ENCODE results near the gene TSGA10.
"Not testable (repeated sequence)": the region's sequence is repeated elsewhere in the genome, so short reads cannot be mapped to it uniquely, and the experiment has no call there.

Gene TSGA10

DNA sequence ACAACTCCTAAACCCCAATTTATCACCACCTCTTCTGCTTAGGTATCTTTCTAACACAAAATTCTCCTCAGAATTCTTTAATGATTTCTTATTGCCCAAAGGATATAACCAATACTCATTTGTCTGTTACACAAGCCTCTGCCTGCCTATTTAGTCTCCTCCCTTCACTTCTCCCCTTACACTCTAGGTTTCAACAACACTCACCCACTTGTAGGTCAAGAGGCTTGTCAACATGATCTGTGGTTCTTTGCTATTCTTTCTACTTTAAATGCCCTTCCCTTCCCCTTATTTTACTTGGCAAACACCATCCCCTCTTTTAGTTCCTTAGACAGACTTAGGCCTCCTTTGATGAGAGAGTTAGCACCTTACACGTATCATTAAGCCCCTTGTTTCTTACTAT, 82.2 kb downstream of the TSGA10 start:
- DNase-seq (ENCODE audit: low read depth in 2 of 2): no peak

DNA sequence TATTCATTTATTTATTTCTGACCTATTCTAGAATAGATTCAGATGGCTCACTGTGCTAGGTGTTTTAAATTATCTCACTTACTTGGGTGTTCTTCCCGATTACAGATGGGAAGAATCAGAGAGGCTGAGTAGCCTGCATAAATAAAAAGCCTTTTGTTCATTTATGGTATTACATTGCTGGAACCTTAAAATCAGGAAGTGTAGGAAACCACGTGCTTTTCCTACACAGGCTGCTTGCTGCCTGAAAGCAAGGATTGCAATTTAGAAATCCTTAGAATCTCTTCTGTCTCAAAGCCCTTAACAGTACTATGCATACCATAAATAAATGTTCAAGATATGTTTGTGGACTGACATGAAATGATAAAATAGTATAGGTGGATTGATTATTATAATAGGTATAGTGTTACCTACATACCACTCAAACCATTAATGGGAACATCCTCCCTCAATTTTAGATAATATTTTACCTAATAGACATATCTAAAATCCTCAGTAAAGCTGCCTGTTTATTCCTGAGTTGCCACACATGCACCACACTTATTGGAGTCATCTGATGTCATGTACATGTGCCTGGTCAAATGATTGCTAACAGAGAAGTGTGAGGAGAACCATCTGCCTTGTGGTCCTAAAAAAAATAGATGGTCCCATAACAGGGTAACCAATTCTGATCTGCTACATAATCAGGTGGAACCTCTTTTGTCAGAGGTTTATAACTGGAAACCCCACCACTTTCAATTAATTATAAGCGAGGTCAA, 86.7 kb downstream of the TSGA10 start:
- no peak for DNase-seq (ENCODE audit: low read depth in 2 of 2)

DNA sequence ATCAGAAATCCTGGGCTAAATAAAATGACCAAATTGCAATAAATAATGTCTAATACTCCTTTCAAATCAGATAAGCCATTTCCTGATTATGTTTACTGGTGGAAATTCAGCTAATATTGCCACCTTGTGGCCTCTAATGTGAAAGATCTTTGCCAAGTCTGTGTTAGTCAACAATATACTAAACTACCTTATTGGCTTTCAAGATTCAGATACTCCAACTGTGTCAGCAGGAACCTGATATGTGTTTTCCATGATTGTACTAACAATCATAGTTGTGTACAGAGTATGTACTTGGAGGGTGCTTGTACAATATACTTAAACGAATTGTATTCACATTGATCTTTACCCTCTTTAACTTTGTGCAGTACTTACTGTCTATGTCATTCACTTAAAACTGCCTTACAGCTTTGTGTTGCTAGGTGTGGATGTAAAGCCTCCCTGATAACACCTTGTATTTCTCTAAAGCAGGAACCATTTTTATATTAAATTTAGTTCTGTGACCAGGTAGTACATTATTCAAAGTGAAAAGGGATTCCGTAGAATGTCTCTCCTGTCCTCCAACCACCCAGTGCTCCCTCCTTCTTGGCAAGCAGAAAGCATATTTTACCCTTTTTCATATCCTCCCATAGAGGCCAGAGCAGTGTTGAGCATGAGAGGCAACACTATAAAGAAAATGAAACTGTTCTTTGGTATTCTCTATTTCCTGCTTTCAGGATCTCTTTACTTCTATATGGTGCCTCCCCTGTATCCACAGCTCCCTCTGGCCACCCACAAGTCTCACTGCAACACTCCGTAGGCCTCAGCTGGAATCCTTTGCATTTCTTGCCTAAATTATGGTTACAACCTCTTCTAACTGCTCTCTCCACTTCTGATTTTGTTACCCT, 88.4 kb downstream of the TSGA10 start:
- no peak for DNase-seq (ENCODE audit: low read depth in 2 of 2)

DNA sequence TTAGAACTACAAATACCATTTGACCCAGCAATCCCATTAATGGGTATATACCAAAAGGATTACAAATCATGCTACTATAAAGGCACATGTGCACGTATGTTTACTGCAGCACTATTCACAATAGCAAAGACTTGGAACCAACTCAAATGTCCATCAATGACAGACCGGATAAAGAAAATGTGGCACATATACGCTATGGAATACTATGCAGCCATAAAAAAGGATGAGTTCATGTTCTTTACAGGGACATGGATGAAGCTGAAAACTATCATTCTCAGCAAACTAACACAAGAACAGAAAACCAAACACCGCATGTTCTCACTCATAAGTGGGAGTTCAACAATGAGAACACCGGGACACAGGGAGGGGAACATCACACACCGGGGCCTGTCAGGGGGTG, 105.6 kb downstream of the TSGA10 start:
- DNase-seq (ENCODE audit: low read depth in 2 of 2): not testable (repeated sequence)

DNA sequence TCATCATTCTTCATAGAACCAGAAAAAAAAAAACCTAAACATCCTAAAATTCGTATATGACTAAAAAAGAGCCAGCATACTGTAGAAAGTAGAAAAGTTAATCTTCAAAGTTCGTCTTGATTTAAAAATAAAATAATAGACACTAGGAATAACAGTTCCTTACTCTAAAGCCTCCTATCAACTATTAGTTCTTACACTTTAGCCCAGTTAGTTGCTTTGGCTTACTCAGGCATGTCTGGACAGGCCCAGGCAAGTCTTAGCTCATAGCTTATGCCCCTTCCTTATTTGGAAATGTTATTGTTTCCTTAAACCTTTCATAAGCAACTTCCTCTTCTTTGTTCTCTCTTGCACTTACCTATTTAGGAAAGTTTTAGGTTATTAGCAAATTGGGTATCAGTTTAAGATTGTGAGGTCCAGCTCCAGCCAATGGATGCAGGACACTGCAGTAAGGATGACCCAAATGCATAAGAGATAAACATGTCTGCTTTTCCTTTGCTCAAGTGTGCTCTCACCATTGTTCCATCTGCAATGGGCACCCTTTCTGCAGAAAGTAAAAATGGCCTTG, 113.9 kb downstream of the TSGA10 start:
- not testable (repeated sequence) for DNase-seq (ENCODE audit: low read depth in 2 of 2)

DNA sequence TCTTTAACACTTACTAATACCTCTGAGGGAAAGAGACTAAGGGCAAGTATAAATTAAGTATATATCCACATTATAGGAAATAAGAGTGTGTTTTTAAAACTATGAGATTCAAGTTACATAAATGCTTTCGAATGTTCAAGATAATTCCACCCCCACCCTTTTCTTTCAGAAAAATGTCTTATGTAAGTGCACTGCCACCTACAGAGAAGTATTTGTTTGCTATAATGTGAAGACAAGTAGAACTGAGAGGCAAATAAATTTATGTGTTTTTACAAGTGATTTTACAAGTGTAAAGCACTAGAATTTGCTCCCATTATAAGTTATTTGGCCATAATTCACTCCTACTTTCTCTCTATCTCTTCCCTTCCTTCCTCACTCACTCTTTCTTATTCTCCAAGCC, 118.8 kb downstream of the TSGA10 start:
- no peak for DNase-seq (ENCODE audit: low read depth in 2 of 2)

DNA sequence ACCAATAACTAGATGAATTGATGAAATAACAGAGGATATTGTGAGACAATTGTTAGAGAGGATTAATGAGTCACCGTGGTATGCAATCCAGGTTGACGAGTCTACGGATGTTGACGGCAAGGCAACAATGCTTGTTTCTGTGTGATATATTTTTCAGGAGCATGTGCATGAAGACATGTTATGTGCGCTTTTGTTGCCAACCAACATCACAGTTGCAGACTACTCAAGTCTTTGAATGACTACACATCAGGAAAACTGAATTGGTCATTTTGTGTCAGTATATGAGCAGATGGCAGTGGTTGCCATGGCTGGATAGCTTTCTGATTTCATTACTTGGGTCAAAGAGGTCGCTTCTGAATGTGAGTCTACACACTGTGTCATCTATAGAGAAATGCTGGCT, 122.0 kb downstream of the TSGA10 start:
- DNase-seq (ENCODE audit: low read depth in 2 of 2): no peak

DNA sequence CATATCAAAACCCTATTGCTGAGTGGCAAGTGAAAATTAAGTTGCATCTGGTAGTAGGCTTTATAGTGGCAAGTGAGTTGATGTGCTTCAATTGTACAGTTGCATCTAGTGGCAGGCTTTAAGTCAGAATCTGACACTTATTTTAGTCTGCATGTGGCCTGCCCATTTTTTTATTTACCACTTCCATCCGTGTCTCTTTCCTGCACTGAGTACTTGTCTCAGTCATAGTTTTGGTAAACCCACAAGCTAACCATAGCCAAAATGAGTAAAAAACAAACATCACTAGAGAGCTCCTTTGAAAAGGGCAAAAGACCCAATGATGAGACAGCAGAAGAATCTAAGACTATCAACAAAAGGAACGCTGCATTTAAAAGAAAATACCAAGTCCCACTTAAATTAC, 122.7 kb downstream of the TSGA10 start:
- no peak for DNase-seq (ENCODE audit: low read depth in 2 of 2)

DNA sequence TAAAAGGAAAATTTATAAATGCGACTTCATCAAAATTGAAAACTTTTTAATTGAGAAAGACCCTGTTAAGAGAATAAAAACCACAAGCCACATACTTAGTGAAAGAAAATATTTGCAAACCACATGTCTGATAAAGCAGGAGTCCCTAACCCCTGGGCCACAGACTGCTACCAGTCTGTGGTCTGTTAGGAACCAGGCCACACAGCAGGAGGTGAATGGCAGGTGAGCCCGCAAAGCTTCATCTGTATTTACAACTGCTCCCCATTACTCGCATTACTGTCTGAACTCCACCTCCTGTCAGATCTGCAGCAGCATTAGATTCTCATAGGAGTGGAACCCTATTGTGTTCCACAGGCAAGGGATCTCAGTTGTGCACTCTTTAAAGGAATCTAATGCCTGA, 123.3 kb downstream of the TSGA10 start:
- no peak for DNase-seq (ENCODE audit: low read depth in 2 of 2)

DNA sequence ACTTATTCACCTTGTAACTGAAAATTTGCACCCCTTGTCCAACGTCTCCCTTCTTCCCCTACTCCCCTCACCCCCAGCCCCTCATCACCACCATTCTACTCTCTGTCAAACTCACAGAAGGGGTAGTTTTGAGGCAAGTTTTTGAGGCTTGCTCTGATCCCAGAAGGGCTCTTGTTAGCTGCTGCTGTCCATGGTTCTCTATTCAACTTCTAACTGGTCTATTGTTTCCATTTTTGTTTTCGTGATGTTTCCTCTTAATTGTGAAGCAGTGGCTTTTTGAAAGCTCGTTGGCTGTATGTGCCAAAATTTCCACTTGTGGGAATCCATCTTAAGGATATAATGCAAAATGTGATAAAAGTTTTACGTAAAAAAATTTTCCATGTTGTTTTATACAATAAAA, 126.2 kb downstream of the TSGA10 start:
- DNase-seq (ENCODE audit: low read depth in 2 of 2): no peak

DNA sequence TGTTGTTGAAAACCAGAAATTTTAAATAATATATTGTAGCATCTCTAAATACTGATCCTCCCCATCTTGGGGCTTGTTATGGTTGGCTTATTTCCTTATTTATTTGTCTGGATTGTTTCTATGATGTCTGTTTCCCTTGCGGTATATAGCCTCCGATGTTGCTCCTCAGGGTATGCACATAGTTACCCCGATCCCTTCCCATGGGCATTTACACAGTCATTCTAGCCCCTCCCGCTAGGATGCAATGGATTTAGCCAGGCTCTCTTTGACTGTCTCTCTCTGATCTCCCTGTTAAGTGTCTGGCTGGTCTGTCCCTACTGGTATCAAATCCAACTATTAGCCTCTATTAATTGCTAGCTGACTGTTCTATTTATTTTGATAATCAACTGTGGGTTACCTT, 126.9 kb downstream of the TSGA10 start:
- no peak for DNase-seq (ENCODE audit: low read depth in 2 of 2)

DNA sequence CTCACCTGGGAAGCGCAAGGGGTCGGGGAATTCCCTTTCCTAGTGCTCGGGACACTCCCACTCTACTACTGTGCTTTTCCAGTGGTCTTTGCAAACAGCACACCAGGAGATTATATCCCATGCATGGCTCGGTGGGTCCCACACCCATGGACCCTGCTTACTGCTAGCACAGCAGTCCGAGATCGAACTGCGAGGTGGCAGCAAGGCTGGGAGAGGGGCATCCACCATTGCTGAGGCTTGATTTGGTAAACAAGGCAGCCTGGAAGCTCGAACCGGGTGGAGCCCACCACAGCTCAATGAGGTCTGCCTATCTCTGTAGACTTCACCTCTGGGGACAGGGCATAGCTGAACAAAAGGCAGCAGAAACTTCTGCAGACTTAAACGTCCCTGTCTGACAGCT, 154.0 kb downstream of the TSGA10 start:
- DNase-seq (ENCODE audit: low read depth in 2 of 2): no peak

DNA sequence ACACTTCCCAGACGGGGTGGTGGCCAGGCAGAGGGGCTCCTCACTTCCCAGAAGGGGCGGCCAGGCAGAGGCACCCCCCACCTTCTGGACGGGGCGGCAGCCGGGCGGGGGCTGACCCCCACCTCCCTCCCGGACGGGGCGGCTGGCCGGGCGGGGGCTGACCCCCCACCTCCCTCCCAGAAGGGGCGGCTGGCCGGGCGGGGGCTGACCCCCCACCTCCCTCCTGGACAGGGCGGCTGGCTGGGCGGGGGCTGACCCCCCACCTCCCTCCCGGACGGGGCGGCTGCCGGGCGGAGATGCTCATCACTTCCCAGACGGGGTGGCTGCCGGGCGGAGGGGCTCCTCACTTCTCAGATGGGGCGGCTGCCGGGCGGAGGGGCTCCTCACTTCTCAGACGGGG, 166.0 kb downstream of the TSGA10 start:
- DNase-seq (ENCODE audit: low read depth in 2 of 2): not testable (repeated sequence)

DNA sequence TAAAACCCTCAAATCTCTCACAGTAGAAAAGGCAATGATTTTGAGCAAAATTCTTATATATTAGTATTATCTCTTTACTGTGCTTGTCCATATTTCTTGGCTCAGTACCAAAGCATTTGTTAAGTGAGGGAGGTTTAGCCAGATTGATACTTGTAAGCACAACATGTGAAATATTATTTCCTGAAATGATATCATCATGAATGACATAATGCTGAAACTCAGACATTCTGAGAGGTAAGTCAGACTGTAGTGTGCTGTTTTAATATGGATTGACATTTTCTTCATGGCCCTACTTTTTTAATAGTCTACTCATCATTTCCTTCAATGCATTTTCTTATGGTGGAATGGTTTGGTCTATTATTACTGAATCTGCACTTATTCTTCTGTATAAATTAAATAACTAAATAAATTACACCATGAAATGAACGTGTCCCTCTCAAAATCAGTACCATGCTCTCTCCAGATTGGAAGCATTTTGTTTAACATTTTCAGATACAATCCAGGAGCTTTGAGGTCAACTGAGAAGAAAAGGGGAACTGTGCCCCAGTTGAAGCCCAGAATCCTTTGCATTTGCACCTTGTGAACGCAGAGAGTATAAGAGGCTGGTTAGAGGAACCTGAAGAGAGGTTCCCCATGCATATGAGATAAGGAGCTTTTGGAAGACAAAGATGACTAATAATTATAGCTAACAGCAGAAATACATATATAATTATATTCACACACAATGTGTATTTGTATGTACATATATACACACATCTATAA, 168.7 kb downstream of the TSGA10 start:
- no peak for DNase-seq (ENCODE audit: low read depth in 2 of 2)

DNA sequence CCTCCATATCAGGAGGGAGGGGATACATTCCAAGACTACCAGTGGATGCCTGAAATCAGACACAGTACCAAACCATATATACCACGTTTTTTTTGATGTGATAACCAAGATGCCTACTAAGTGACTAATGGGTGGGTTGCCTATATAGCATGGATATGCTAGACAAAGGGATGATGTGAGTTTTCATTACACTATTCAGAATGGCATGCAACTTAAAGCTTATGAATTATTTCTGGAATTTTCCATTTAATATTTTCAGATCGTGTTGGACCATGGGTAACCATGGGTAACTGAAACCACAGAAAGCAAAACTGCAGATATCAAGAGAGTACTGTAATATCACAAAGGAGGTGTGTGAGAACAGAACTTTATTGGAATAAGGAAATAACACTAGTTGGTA, 179.1 kb downstream of the TSGA10 start:
- DNase-seq (ENCODE audit: low read depth in 2 of 2): no peak

DNA sequence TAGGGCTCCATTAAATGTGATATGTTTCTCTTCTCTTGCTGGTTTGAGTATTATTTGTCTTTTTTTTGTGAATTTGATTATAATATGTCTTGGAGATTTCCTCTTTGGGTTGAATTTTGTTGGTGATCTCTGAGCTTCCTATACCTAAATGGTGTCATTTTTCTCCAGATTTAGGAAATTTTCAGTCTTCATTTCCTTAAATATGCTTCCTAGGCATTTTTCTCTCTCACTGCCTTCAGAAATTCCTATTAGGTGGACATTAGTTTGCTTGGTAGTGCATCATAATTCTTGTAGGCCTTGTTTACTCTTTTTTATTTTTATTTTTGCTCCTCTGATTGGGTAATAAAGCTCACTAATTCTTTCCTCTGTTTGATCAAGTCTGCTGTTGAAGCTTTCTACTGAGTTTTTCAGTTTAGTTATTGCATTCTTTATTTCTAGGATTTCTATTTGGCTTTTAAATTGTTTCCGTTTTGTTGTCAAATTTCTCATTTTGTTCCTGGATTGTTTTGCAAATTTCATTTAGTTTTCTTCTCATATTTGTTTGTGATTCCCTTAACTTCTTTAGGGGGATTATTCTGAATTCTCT, 182.1 kb downstream of the TSGA10 start:
- no peak for DNase-seq (ENCODE audit: low read depth in 2 of 2)

DNA sequence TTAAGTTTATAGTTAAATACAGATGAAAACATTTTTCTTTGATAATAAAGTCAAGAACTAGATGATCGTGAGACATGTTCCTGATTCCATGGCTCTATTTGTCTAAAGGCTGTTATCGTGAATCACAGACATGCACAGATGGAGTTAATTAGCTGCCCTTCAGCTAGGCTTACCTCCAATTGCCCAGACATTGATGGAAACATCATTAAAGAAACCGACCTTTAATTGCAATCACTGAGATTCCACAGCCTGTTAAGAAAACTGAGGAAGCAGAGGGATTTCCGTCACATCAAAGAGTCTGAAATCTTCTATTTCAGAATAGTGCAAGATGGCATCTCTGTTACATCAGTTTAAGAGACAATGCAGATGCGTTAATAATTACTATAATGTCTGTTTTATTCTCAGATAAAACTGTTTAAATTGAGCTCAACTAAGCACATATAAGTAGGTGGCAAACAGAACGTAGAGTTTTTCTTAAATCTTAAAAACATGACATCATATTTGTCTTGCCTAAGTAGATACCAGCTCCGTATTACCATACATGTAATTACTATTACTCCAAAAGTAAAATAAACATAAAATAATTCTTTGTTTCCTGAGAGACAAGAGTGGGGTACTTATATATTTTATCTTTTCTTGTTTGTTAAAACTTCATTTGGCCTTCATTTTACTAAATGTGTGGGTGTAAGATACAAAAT, 194.8 kb downstream of the TSGA10 start:
- DNase-seq (ENCODE audit: low read depth in 2 of 2): no peak

DNA sequence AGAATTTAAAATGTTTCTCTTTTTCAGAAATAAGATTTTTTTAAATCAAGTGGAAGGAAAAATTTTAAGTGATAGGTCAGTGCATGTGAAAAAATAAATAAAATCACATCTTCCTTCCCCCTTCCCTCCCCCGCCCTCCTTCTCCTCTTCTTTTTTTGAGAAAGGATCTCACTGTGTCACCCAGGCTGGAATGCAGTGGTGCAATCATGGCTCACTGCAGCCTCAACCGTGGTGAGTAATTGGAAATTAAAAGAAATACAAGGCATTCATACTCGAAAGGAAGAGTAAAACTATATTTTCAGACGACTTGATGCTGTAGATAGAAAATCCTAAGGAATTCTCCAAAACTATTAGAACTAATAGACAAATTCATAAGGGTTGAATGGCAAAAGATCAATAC, 201.8 kb downstream of the TSGA10 start:
- no peak for DNase-seq (ENCODE audit: low read depth in 2 of 2)

DNA sequence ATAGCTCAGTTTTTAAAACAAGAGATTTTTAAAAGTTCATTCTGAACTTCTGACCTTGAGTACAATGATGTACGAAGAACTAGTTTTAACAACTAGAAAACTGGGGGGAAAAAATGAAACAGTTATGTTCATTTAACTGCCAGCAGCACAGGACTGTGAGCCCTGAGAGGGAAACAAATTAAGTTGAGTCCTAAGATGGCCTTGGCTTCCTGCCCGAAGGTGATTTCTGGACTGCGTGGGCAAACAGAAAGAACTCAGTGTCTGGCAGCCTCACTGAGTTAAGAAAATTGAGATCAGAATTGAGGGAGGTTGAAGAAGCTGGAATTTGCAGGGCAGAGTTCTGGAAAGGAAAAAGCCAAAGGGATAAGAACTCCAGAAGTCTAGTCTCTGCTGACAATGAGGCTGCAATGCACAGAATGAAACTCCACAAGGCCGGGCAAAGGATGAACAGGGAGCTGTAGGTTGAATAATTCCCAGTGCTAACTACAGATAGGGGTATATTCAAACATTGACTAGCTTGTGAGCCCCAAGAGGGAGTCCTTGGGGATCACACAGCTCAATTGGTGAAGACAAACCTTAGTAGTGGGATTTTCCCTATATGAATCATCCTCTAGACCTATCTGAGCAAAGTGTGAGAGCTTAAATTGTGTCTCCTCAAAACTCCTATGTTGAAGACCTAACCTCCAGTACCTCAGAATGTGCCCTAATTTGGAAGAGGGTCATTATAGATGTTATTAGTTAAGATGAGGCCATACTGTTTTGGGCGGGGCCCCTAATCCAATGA, 205.6 kb downstream of the TSGA10 start:
- DNase-seq (ENCODE audit: low read depth in 2 of 2): no peak

DNA sequence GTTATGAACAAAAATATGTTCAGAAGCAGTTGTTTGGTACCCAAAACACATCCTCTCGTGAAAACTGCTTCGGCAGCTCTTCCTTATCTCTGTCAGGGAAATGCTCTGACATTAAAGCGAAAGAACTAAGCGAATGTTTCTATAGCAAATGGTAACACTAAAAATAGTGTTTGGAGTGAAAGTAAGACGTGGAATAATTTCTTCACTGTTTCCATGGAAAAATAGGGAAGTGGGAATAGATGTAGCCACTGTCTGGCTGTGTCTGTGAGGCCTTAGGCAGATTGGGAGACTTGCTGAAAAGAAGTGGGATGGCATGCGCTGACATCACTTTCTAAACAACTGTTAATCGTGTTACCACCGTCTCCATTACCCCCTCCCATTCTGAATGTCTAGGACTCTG, 207.2 kb downstream of the TSGA10 start:
- DNase-seq (ENCODE audit: low read depth in 2 of 2): no peak
